ENCODE results near the gene HSD17B2.

GRCh38 chr16:82017911-82018568, 17.0 kb upstream of the HSD17B2 start:
- TF ChIP-seq, protein P1, sequence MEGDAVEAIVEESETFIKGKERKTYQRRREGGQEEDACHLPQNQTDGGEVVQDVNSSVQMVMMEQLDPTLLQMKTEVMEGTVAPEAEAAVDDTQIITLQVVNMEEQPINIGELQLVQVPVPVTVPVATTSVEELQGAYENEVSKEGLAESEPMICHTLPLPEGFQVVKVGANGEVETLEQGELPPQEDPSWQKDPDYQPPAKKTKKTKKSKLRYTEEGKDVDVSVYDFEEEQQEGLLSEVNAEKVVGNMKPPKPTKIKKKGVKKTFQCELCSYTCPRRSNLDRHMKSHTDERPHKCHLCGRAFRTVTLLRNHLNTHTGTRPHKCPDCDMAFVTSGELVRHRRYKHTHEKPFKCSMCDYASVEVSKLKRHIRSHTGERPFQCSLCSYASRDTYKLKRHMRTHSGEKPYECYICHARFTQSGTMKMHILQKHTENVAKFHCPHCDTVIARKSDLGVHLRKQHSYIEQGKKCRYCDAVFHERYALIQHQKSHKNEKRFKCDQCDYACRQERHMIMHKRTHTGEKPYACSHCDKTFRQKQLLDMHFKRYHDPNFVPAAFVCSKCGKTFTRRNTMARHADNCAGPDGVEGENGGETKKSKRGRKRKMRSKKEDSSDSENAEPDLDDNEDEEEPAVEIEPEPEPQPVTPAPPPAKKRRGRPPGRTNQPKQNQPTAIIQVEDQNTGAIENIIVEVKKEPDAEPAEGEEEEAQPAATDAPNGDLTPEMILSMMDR (IDR thresholded peaks at IDR 0.05): no peak
- TF ChIP-seq POLR2A (IDR thresholded peaks at IDR 0.05): no peak
